Stimulated activated CD8-positive, alpha-beta memory T cell treated with anti-CD3 and anti-CD28 coated beads, Interleukin-7, amount 100 ng/mL, for 4 hours (primary cell): Measurements from ENCODE around the gene NFKB1.
A peak's percentile ranks its signal among the peaks of the same experiment; 100 is the strongest.
"Not testable (repeated sequence)": the region's sequence is repeated elsewhere in the genome, so short reads cannot be mapped to it uniquely, and the experiment has no call there.

ENCODE experiments used
- DNase-seq, 2 donors: peaks; one replicate each; pipeline ENCODE4 v3.0.0-alpha.2; 2020; ENCODE audit warnings: low read depth in 2 of 2

Gene NFKB1

GRCh38 chr4:102564399-102565059 lies 63.4 kb downstream of the NFKB1 start:
- DNase-seq = peak in 1 of 2 donors; percentile 20

GRCh38 chr4:102565696-102566095 lies 64.5 kb downstream of the NFKB1 start:
- DNase-seq = no peak

GRCh38 chr4:102566426-102566825 lies 65.3 kb downstream of the NFKB1 start:
- no peak for DNase-seq

GRCh38 chr4:102567427-102567826 lies 66.3 kb downstream of the NFKB1 start:
- DNase-seq = no peak

- DNase-seq = no peak
Measured at GRCh38 chr4:102569200-102569599, 68.0 kb downstream of the NFKB1 start.

- DNase-seq = not testable (repeated sequence)
Measured at GRCh38 chr4:102570211-102570610, 69.1 kb downstream of the NFKB1 start.

- DNase-seq = no peak
Measured at GRCh38 chr4:102572452-102572851, 71.3 kb downstream of the NFKB1 start.

- no peak for DNase-seq
Measured at GRCh38 chr4:102574317-102574716, 73.2 kb downstream of the NFKB1 start.

GRCh38 chr4:102575369-102576129 lies 74.4 kb downstream of the NFKB1 start:
- no peak for DNase-seq

GRCh38 chr4:102578270-102578669 lies 77.1 kb downstream of the NFKB1 start:
- no peak for DNase-seq

GRCh38 chr4:102578819-102579218 lies 77.7 kb downstream of the NFKB1 start:
- DNase-seq = no peak

- DNase-seq = no peak
Measured at GRCh38 chr4:102579794-102580462, 78.8 kb downstream of the NFKB1 start.

GRCh38 chr4:102580463-102580842 lies 79.3 kb downstream of the NFKB1 start:
- no peak for DNase-seq

- DNase-seq = no peak
Measured at GRCh38 chr4:102584091-102584490, 82.9 kb downstream of the NFKB1 start.

GRCh38 chr4:102585329-102585728 lies 84.2 kb downstream of the NFKB1 start:
- DNase-seq = no peak

- no peak for DNase-seq
Measured at GRCh38 chr4:102586002-102586643, 85.0 kb downstream of the NFKB1 start.

- peak; percentile 30 to 34 for DNase-seq
Measured at GRCh38 chr4:102586644-102587021, 85.5 kb downstream of the NFKB1 start.

GRCh38 chr4:102589743-102590142 lies 88.6 kb downstream of the NFKB1 start:
- no peak for DNase-seq

- DNase-seq = no peak
Measured at GRCh38 chr4:102592256-102592655, 91.1 kb downstream of the NFKB1 start.

- DNase-seq = no peak
Measured at GRCh38 chr4:102593147-102593546, 92.0 kb downstream of the NFKB1 start.

GRCh38 chr4:102594000-102594399 lies 92.8 kb downstream of the NFKB1 start:
- DNase-seq = no peak

GRCh38 chr4:102596532-102596931 lies 95.4 kb downstream of the NFKB1 start:
- DNase-seq = no peak
